HL-60 (cell line): ENCODE data around the gene PABPN1.

ENCODE experiments used
- SPI1 ChIP-seq: IDR thresholded peaks from 2 replicates; pipeline ENCODE4 v1.6.1; 2012; ENCODE audit warnings: low read depth, mild to moderate bottlenecking, borderline replicate concordance
- TF ChIP-seq, protein P1 (sequence below): IDR thresholded peaks from one replicate; pipeline ENCODE4 v1.5.1; 2011; ENCODE audit warnings: low read length, control low read depth, inconsistent platforms; ENCODE audit not compliant: insufficient read depth

DNA sequence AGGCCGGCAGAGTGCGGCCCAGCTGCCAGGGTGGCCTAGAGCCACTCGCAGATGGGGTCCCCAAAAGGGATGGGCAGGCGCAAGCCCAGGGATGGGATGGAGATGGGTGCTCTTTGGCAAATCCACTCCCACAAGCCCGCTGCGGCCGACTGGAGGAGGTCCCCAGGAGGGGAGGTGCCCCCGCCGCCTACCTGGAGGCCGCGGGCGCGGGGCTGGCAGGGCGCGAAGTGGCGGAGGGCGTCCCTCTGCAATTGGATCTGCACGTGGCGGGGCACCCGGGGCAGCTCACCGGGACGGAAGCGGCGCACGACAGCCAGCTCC is 19.3 kb upstream of the PABPN1 start:
- TF ChIP-seq, protein P1, sequence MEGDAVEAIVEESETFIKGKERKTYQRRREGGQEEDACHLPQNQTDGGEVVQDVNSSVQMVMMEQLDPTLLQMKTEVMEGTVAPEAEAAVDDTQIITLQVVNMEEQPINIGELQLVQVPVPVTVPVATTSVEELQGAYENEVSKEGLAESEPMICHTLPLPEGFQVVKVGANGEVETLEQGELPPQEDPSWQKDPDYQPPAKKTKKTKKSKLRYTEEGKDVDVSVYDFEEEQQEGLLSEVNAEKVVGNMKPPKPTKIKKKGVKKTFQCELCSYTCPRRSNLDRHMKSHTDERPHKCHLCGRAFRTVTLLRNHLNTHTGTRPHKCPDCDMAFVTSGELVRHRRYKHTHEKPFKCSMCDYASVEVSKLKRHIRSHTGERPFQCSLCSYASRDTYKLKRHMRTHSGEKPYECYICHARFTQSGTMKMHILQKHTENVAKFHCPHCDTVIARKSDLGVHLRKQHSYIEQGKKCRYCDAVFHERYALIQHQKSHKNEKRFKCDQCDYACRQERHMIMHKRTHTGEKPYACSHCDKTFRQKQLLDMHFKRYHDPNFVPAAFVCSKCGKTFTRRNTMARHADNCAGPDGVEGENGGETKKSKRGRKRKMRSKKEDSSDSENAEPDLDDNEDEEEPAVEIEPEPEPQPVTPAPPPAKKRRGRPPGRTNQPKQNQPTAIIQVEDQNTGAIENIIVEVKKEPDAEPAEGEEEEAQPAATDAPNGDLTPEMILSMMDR = no peak
- no peak for TF ChIP-seq SPI1
